Activated CD8-positive, alpha-beta T cell treated with anti-CD3 and anti-CD28 coated beads for 36 hours (primary cell): ENCODE data around the gene AHNAK2. TPM values are rescaled to one million over a fixed set of nuclear protein-coding genes. Genes with fewer than 3 reads are reported as not detected.

ENCODE experiments used
- ATAC-seq: fragments of 200-7000 bp; cut with Tn5 transposase; one replicate; pipeline ENCODE4 v1.10.0; 2021; ENCODE audit warnings: mild to moderate bottlenecking, moderate library complexity
- CTCF ChIA-PET: fragments of 350-600 bp; sonication (Branson Sonifier 250); formaldehyde crosslinking; loops from one replicate; lab custom pipeline; 2021; ENCODE audit warnings: antibody characterized with exemption; lab: Charles Lee
- POLR2A ChIA-PET: fragments of 350-600 bp; sonication (Branson Sonifier 250); formaldehyde crosslinking; loops from one replicate; lab custom pipeline; 2021; ENCODE audit warnings: antibody characterized with exemption; lab: Charles Lee
- DNase-seq: peaks from one replicate; pipeline ENCODE4 v3.0.0-alpha.2; 2020
- H3K27ac Mint-ChIP-seq: one replicate; pipeline ENCODE4 v1.8.0; 2021; ENCODE audit warnings: mild to moderate bottlenecking, mixed read lengths
- H3K27me3 Mint-ChIP-seq: one replicate; pipeline ENCODE4 v1.8.0; 2021; ENCODE audit warnings: mixed read lengths
- H3K36me3 Mint-ChIP-seq: one replicate; pipeline ENCODE4 v1.8.0; 2021; ENCODE audit warnings: low read depth, mixed read lengths
- H3K4me1 Mint-ChIP-seq: one replicate; pipeline ENCODE4 v1.8.0; 2021; ENCODE audit warnings: low read depth, mixed read lengths
- H3K4me3 Mint-ChIP-seq: one replicate; pipeline ENCODE4 v1.8.0; 2021; ENCODE audit warnings: mild to moderate bottlenecking, moderate library complexity, mixed read lengths
- H3K9me3 Mint-ChIP-seq: one replicate; pipeline ENCODE4 v1.8.0; 2021; ENCODE audit warnings: mixed read lengths
- intact Hi-C: fragments of 100-400 bp; cut with micrococcal nuclease; formaldehyde crosslinking; loops from one replicate; pipeline ENCODE4 v1.10.0; 2022
- total RNA-seq, 2 experiments: library from RNA; stranded (reverse); gene quantifications; one replicate each; pipeline ENCODE4 v1.2.3, GENCODE V29; 2021
- TF ChIP-seq, protein P1 (sequence below): fragments of 200-600 bp; IDR thresholded peaks from one replicate; pipeline ENCODE4 v1.8.0; 2022; ENCODE audit warnings: antibody characterized with exemption, mild to moderate bottlenecking

Gene AHNAK2
- total RNA-seq, 2 experiments from 2014 or later = 0.02 TPM; not detected in 1

GRCh38 chr14:104969741-104970230 is 8.4 kb downstream of the AHNAK2 start:
- ATAC-seq = no peak
- H3K9me3 Mint-ChIP-seq = no peaks in the 10 kb centered on the region
- TF ChIP-seq, protein P1, sequence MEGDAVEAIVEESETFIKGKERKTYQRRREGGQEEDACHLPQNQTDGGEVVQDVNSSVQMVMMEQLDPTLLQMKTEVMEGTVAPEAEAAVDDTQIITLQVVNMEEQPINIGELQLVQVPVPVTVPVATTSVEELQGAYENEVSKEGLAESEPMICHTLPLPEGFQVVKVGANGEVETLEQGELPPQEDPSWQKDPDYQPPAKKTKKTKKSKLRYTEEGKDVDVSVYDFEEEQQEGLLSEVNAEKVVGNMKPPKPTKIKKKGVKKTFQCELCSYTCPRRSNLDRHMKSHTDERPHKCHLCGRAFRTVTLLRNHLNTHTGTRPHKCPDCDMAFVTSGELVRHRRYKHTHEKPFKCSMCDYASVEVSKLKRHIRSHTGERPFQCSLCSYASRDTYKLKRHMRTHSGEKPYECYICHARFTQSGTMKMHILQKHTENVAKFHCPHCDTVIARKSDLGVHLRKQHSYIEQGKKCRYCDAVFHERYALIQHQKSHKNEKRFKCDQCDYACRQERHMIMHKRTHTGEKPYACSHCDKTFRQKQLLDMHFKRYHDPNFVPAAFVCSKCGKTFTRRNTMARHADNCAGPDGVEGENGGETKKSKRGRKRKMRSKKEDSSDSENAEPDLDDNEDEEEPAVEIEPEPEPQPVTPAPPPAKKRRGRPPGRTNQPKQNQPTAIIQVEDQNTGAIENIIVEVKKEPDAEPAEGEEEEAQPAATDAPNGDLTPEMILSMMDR = no peak
- no peaks in the 10 kb centered on the region for H3K36me3 Mint-ChIP-seq
- peaks cover 11% of the 10 kb centered on the region for H3K27me3 Mint-ChIP-seq
- intact Hi-C loops = no loop called here
- H3K4me3 Mint-ChIP-seq = no peak overlapping the region
- no peak for DNase-seq
- no peak overlapping the region for H3K27ac Mint-ChIP-seq
- H3K4me1 Mint-ChIP-seq = no peaks in the 10 kb centered on the region
- POLR2A ChIA-PET = interaction anchor here (0.6 kb wide), 1 partner anchor 50 kb away, joined by 3 read pairs; no protein-coding TSS in a partner anchor
- CTCF ChIA-PET = interaction anchor here (1.9 kb wide), 1 partner anchor 77 kb away, joined by 5 read pairs; no protein-coding TSS in a partner anchor

DNA sequence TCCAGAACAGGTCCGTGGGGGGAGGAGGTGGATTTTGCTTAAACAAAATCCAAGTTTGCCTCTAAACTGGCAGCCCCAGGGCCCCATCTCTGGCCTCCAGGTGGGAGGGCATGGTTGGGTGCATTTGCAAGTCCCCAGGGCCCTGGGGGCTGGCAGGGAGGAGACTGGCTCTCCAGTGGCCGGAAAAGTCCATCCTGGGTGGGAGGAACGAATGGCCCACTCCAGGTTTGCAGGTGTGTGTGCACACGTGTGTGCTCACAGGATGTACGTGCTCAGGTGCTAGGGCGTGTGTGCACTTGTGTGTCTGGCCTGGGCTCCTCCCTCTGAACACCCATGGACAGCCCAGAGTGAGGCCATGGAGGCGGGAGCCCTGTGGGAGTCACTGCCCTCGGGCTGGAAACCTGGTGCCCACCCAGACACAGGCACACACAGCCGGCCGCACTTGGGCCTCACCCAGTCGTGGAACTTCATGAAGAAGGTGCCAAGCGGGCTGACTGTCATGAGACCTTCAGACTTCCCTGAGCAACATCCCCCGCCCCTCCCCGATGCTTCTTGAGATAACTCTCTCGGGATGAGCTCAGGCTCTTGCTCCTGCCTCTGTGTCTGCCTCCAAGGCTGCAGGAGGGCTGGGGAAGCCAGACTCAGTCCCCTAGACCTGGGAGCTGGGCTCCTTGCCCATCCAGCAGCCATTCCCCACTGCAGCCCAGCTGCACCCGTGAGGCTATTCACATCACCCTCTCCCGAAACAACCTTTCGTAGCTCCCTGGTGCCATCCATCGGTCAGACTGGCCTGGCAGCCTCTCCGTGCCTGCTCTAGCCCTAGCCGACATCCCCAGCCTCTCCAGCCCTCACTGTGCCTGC is 9.4 kb downstream of the AHNAK2 start:
- H3K4me3 Mint-ChIP-seq = no peak overlapping the region
- TF ChIP-seq, protein P1 = no peak
- ChIA-PET POLR2A (no interaction called here), CTCF (interaction anchor here (1.9 kb wide), 1 partner anchor 78 kb away, joined by 5 read pairs; no protein-coding TSS in a partner anchor)
- H3K36me3 Mint-ChIP-seq = no peaks in the 10 kb centered on the region
- no peaks in the 10 kb centered on the region for H3K9me3 Mint-ChIP-seq
- peaks cover 11% of the 10 kb centered on the region for H3K27me3 Mint-ChIP-seq
- intact Hi-C loops = no loop called here
- no peaks in the 10 kb centered on the region for H3K4me1 Mint-ChIP-seq
- ATAC-seq (no peak), DNase-seq (no peak)
- no peak overlapping the region for H3K27ac Mint-ChIP-seq

DNA sequence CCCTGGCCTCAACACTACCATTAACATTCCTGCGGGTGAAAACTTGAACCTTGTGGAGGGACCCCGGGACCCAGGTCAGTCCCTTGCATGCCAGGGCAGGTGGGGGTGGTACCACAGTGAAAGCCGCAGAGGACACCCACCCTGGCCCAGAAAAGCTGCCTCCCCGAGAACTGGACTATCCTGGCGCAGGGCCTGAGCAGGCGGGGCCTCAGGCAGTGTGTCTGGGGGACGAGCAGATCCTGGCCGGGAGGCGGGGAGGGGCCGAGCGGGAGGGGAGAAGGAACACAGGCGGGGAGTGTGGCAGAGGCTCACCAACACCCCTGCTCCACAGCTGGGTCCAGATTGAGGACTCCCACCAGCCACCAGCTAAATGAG is 10.0 kb downstream of the AHNAK2 start:
- intact Hi-C loops = no loop called here
- H3K36me3 Mint-ChIP-seq = no peaks in the 10 kb centered on the region
- peaks cover 11% of the 10 kb centered on the region for H3K27me3 Mint-ChIP-seq
- DNase-seq = no peak
- no peaks in the 10 kb centered on the region for H3K9me3 Mint-ChIP-seq
- TF ChIP-seq, protein P1 = no peak
- ChIA-PET POLR2A (no interaction called here), CTCF (no interaction called here)
- no peaks in the 10 kb centered on the region for H3K4me1 Mint-ChIP-seq
- ATAC-seq = no peak
- H3K4me3 Mint-ChIP-seq = no peak overlapping the region
- H3K27ac Mint-ChIP-seq = no peak overlapping the region

- CTCF ChIA-PET = interaction anchor here (1.0 kb wide), 1 partner anchor 9 kb away, joined by 3 read pairs; no protein-coding TSS in a partner anchor
- Mint-ChIP-seq H3K27ac (no peak overlapping the region), H3K27me3 (peaks cover 11% of the 10 kb centered on the region), H3K36me3 (no peaks in the 10 kb centered on the region), H3K9me3 (no peaks in the 10 kb centered on the region), H3K4me1 (no peaks in the 10 kb centered on the region), H3K4me3 (no peak overlapping the region)
- intact Hi-C loops = no loop called here
- POLR2A ChIA-PET = no interaction called here
- ATAC-seq (no peak), DNase-seq (no peak)
- TF ChIP-seq, protein P1 = no peak
Observed at GRCh38 chr14:104967386-104968152, 10.6 kb downstream of the AHNAK2 start.
